GM12801 (cell line): ENCODE data around the gene SMIM28.

ENCODE experiments used
- TF ChIP-seq, protein P1 (sequence below): IDR thresholded peaks from one replicate; pipeline ENCODE4 v1.5.1; 2011; ENCODE audit warnings: control low read depth; ENCODE audit not compliant: insufficient read length; ENCODE audit errors: extremely low read depth

Gene SMIM28

DNA sequence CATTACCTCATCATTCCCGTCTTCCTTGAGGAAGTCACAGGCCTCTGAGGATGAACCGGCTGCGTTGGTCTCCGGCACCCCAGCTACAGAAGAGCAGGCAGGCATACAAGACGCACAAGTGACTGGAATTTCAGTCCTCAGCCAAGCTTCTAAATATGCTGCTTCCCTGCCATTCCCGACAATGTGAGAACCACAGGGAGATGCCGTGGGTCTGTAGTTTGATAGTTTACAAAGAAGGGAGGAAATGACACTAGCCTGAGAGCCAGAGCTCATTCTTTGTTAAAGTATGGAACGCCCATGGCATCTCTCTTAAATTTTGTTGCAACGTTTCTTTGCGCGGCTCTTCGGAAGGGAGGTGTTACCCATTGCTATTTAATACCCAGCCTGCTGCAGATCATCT, 52.1 kb downstream of the SMIM28 start:
- TF ChIP-seq, protein P1, sequence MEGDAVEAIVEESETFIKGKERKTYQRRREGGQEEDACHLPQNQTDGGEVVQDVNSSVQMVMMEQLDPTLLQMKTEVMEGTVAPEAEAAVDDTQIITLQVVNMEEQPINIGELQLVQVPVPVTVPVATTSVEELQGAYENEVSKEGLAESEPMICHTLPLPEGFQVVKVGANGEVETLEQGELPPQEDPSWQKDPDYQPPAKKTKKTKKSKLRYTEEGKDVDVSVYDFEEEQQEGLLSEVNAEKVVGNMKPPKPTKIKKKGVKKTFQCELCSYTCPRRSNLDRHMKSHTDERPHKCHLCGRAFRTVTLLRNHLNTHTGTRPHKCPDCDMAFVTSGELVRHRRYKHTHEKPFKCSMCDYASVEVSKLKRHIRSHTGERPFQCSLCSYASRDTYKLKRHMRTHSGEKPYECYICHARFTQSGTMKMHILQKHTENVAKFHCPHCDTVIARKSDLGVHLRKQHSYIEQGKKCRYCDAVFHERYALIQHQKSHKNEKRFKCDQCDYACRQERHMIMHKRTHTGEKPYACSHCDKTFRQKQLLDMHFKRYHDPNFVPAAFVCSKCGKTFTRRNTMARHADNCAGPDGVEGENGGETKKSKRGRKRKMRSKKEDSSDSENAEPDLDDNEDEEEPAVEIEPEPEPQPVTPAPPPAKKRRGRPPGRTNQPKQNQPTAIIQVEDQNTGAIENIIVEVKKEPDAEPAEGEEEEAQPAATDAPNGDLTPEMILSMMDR: no peak

DNA sequence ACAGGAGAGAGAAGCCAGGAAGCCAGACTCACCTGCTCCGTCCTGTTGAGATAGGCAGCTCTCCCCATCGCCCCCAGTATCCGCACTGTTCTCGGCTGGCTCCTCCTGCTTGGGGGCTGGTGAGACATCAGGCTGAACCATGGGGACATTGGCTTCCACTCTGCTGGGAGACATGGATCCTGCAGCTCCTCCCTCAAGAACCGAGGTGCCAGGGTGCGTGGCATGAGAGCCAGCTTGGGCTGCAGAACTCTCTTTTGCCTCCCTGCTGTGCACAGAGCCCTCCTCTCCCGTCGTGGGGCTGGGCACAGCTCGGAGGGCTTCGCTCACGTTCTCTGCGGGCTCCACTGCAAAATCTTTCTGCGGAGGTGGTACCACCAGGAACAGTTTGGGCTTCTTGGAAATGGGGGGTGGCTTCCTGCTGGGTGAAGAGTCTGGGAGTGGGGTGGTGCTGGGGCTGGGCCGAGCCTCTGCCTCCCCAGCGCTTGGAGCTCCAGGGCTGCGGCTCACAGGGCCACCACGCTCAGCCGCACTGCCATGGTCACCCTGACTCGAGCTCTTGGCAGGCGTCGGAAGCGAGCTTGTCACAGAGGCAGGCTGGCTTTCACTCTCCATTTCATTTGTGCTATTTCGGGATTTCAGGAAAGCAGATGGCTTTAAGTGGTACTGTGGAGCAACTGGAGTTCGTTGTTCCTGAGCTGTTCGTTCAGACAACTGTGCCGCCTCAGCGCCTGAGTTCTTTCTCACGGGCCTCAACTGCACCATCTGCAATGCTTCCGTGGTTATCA, 52.8 kb downstream of the SMIM28 start:
- TF ChIP-seq, protein P1: no peak

DNA sequence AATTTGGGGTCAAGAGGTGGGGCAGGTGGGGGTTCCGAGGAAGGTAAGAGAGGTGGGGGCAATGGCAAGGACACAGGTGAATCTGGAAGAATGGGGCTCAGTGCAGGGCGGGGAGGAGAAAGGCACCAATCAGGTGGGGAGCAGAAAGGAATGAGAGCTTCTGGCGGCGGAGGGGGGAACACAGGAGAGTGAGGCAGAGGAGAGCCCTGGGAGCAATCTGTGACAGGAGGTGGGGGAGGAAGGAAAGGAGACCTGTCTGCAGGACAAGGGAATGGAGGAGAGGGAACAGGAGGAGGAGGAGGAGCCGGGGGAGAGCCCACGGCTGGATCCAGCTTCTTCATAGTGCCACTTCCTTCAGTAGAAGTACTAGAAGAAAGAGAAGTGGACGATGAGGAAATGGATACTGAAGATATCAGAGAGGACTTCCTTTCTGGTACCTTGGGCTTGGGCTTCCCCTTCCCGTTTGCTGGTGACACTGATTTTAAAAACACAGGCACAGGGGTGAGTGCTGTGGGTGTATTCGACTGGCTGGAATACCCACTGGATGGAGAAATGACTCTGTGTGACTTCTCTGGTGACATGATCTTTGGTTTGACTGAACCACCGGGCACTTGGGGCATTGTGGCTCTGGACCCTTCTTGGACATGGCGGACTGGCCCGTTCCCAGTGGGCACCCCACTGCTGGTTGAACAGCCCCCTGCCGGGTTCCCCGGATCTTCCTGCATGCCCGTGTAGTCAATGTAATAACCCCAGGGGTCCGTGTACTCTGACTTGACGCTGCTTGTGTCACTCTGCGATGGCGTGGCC, 53.8 kb downstream of the SMIM28 start:
- TF ChIP-seq, protein P1: no peak

DNA sequence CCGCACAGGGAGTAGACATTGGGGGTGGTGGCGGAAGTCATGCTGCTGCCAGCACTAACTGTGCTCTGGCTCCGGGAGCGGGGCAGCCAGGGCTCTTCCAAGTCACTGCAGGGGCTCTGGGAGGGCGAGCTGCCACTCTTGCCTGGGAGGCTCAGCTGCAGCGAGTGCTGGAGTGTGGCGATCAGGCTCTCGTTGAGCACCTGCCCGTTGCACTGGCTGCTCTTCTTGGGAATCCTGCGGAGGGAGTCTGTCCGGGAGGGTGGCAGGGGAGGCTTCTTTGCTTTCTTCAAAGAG, 54.3 kb downstream of the SMIM28 start:
- TF ChIP-seq, protein P1: no peak
